Measurements from ENCODE around the gene AP5S1.

DNA sequence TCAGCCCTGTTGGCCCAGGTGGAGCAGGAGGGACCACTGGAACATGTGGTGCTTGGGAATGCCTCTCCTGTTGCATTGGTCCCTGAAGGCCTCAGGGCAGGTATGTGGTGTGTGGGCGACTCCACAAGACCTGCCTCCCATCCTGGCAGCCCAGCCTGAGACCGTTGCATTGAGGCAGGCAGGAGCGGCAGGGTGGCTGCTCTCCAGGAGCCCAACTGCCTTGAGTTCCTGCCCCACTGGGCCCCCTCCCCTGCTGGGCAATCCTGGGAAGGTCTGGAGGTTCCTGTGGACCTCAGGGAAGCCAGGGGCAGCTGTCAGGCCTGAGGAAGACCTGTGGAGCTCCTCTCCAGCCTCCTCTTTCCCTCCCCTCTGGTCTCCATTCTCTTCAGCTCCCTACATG, 46.1 kb downstream of the AP5S1 start:
- TF ChIP-seq POLR2A (IDR thresholded peaks at IDR 0.05) (no peak), CTCF (IDR thresholded peaks at IDR 0.05) (no peak)

All from heart left ventricle (tissue), 13 donors.